ENCODE data around the gene RAD9A.

GRCh38 chr11:67413266-67413849 is 21.6 kb downstream of the RAD9A start:
- TF ChIP-seq CTCF (IDR thresholded peaks at IDR 0.05; ENCODE audit: low read length) (no peak), EZH2 (IDR thresholded peaks at IDR 0.05; ENCODE audit: borderline replicate concordance, low read length) (no peak)

Measured in OCI-LY1 (cell line).